GM18951 (cell line): ENCODE measurements around the gene IGIP.

Source experiments
- POLR2A ChIP-seq: IDR thresholded peaks from 4 replicates; pipeline ENCODE4 v1.6.1; 2011; ENCODE audit warnings: mild to moderate bottlenecking; ENCODE audit not compliant: insufficient read length, insufficient read depth; ENCODE audit errors: extremely low read depth
- in situ Hi-C: fragments of 300-500 bp; cut with MboI; formaldehyde crosslinking; loops from one replicate; pipeline ENCODE4 v1.12.0; 2022; ENCODE audit warnings: low sequenced_read_pairs, mixed read lengths, inconsistent platforms; ENCODE audit not compliant: unreplicated experiment

Gene IGIP

GRCh38 chr5:140168371-140168770, 42.6 kb downstream of the IGIP start:
- TF ChIP-seq POLR2A = no peak
- in situ Hi-C loops = loop anchor here (25.0 kb wide), 1 partner anchor 381 kb away; the partner anchor contains the start of gene PSD2

GRCh38 chr5:140169410-140169809, 43.7 kb downstream of the IGIP start:
- in situ Hi-C loops = loop anchor here (25.0 kb wide), 1 partner anchor 382 kb away; the partner anchor contains the start of gene PSD2
- no peak for TF ChIP-seq POLR2A

- in situ Hi-C loops = loop anchor here (25.0 kb wide), 1 partner anchor 385 kb away; the partner anchor contains the start of gene PSD2
- no peak for TF ChIP-seq POLR2A
Observed at GRCh38 chr5:140172483-140172882, 46.7 kb downstream of the IGIP start.

- TF ChIP-seq POLR2A = no peak
- in situ Hi-C loops = loop anchor here (25.0 kb wide), 1 partner anchor 387 kb away; the partner anchor contains the start of gene PSD2
Observed at GRCh38 chr5:140174014-140174413, 48.3 kb downstream of the IGIP start.

- in situ Hi-C loops = loop anchor here (25.0 kb wide), 1 partner anchor 387 kb away; the partner anchor contains the start of gene PSD2
- TF ChIP-seq POLR2A = peak; percentile 86
Observed at GRCh38 chr5:140174465-140175366, 49.0 kb downstream of the IGIP start, which contains the start of gene CYSTM1. Gene CYSTM1 (plus strand): TSS chr5:140175188. CDS start chr5:140194466, 19,278 bp downstream.

- in situ Hi-C loops = no loop called here
- TF ChIP-seq POLR2A = no peak
Observed at GRCh38 chr5:140175367-140176030, 49.8 kb downstream of the IGIP start.

GRCh38 chr5:140176031-140176387, 50.3 kb downstream of the IGIP start:
- in situ Hi-C loops = no loop called here
- TF ChIP-seq POLR2A = no peak

GRCh38 chr5:140178086-140178410, 52.3 kb downstream of the IGIP start:
- no peak for TF ChIP-seq POLR2A
- in situ Hi-C loops = no loop called here

GRCh38 chr5:140178482-140179116, 52.9 kb downstream of the IGIP start:
- in situ Hi-C loops = no loop called here
- TF ChIP-seq POLR2A = no peak
